ENCODE results near the gene ASPRV1.

ASPRV1 gene

DNA sequence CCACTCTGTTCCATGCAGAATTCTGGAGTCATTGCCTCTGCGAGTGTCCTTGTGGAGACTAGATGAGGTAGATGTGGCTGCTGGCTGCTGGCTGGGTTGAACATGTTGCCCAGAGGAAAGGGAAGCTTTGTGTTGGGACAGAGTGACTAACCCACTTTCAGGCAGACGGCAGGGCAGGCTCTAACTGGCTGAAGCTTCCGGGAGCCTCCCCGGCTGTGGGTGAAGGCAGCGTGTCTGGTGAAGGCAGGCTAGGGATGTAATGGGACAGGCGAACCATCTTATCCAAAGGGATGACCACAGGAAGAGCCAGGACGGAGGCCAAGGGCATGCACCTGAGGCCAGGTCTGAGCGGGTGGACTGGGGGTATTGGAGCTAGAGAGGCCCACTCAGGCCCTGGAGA is 16.0 kb downstream of the ASPRV1 start:
- H3K9ac ChIP-seq (ENCODE audit: low read length): no peak overlapping the region

DNA sequence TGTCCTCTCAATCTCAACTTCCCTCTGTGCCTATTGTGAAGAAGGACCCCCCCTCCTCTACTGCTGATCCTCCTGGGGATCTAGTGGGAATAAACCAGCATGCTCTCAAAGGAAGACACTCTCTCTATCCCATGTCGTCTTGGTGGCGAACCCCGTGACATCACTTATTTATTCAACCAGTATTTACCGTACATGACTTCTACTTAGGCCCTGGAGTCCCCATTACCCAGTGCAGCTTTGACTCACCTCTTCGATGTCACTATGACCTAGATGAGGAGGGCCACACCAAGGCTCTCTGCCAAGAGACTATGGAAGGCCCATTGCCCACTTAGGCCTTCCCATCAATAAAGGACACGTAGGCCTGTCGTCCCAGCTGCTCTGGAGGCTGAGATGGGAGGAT is 16.7 kb downstream of the ASPRV1 start:
- H3K9me3 ChIP-seq (ENCODE audit: control insufficient read depth, low read depth, low read length): no peaks in the 10 kb centered on the region
- no peaks in the 10 kb centered on the region for H3K36me3 ChIP-seq (ENCODE audit: control insufficient read depth, low read depth, low read length)
- H3K27ac ChIP-seq (ENCODE audit: low read length): no peak overlapping the region
- no peak overlapping the region for H3K4me3 ChIP-seq (ENCODE audit: low read length)
- H3K4me1 ChIP-seq (ENCODE audit: control insufficient read depth, low read depth, low read length): peaks cover 4% of the 10 kb centered on the region
- H3K27me3 ChIP-seq (ENCODE audit: control insufficient read depth, insufficient read depth, low read length): no peaks in the 10 kb centered on the region
- H3K9ac ChIP-seq (ENCODE audit: low read length): no peak overlapping the region

More for the DNA sequence above, 16.0 kb downstream of the ASPRV1 start:
- H3K4me1 ChIP-seq (ENCODE audit: control insufficient read depth, low read depth, low read length): peaks cover 4% of the 10 kb centered on the region
- no peaks in the 10 kb centered on the region for H3K9me3 ChIP-seq (ENCODE audit: control insufficient read depth, low read depth, low read length)
- H3K4me3 ChIP-seq (ENCODE audit: low read length): no peak overlapping the region
- H3K27ac ChIP-seq (ENCODE audit: low read length): no peak overlapping the region
- no peaks in the 10 kb centered on the region for H3K27me3 ChIP-seq (ENCODE audit: control insufficient read depth, insufficient read depth, low read length)
- no peaks in the 10 kb centered on the region for H3K36me3 ChIP-seq (ENCODE audit: control insufficient read depth, low read depth, low read length)

DNA sequence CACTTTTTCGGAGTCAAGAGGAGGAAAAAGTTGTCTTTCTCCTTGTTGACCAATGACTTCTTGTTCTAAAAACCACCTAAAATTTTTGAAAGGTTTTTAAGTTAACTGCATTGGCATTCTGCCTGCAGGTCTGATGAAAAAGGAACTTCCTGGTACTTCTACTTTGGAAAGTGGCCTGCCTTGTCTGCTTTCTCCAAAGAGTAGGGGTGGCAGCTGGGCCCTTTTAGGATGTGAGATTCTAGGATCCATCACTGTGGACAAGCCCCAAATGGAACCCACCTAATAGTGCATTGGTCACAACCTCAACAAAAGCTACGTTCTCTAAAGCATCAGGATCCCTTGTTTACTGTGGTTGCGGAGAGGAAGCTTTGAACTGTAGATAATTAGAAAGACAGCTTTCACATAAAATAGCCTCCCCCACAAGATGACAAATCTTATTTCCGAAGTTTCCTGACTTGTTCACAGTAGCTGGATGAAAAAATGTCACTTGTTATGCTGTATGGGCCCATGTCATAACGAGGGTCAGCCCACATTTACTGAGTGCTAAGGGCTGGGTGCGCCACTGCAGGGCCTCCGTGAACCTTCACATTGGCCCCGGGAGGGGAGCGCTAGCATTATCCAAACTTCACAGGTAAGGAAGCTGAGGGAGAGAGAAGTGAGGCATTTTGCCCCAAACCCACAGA is 17.4 kb downstream of the ASPRV1 start:
- no peak overlapping the region for H3K27ac ChIP-seq (ENCODE audit: low read length)
- H3K4me3 ChIP-seq (ENCODE audit: low read length): no peak overlapping the region
- no peaks in the 10 kb centered on the region for H3K27me3 ChIP-seq (ENCODE audit: control insufficient read depth, insufficient read depth, low read length)
- no peaks in the 10 kb centered on the region for H3K36me3 ChIP-seq (ENCODE audit: control insufficient read depth, low read depth, low read length)
- H3K9ac ChIP-seq (ENCODE audit: low read length): no peak overlapping the region
- H3K4me1 ChIP-seq (ENCODE audit: control insufficient read depth, low read depth, low read length): peaks cover 4% of the 10 kb centered on the region
- H3K9me3 ChIP-seq (ENCODE audit: control insufficient read depth, low read depth, low read length): no peaks in the 10 kb centered on the region

GRCh38 chr2:69943000-69943842 is 18.2 kb downstream of the ASPRV1 start:
- Histone ChIP-seq H3K9me3 (ENCODE audit: control insufficient read depth, low read depth, low read length) (no peaks in the 10 kb centered on the region), H3K36me3 (ENCODE audit: control insufficient read depth, low read depth, low read length) (peaks cover 3% of the 10 kb centered on the region), H3K4me1 (ENCODE audit: control insufficient read depth, low read depth, low read length) (peaks cover 4% of the 10 kb centered on the region), H3K27ac (ENCODE audit: low read length) (no peak overlapping the region), H3K27me3 (ENCODE audit: control insufficient read depth, insufficient read depth, low read length) (no peaks in the 10 kb centered on the region), H3K9ac (ENCODE audit: low read length) (no peak overlapping the region), H3K4me3 (ENCODE audit: low read length) (no peak overlapping the region)

DNA sequence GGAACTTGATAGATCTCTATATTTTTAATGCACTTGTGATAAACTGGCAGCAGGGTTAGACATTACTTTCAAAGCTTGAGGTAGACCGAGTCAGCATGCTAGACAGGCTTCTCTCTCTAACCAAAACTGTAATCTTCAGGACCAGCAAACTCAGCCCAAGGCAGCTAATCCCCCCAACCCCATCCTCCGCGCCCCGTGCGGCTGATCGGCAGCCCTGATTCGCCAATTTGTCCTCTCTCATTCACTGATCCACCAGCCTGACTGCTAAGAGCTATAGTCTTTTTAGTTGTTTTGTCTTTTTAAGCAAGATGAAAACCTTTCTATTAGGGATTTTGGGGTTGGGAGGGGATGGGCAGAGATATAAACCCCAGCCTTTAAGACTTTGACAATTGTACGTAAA is 20.7 kb downstream of the ASPRV1 start:
- Histone ChIP-seq H3K9ac (ENCODE audit: low read length) (no peak overlapping the region), H3K4me3 (ENCODE audit: low read length) (no peak overlapping the region), H3K36me3 (ENCODE audit: control insufficient read depth, low read depth, low read length) (peaks cover 5% of the 10 kb centered on the region)

GRCh38 chr2:69939722-69940121 is 21.7 kb downstream of the ASPRV1 start:
- no peak overlapping the region for H3K9ac ChIP-seq (ENCODE audit: low read length)
- peaks cover 4% of the 10 kb centered on the region for H3K4me1 ChIP-seq (ENCODE audit: control insufficient read depth, low read depth, low read length)
- H3K27ac ChIP-seq (ENCODE audit: low read length): no peak overlapping the region
- peaks cover 5% of the 10 kb centered on the region for H3K36me3 ChIP-seq (ENCODE audit: control insufficient read depth, low read depth, low read length)
- H3K4me3 ChIP-seq (ENCODE audit: low read length): no peak overlapping the region
- H3K27me3 ChIP-seq (ENCODE audit: control insufficient read depth, insufficient read depth, low read length): no peaks in the 10 kb centered on the region
- H3K9me3 ChIP-seq (ENCODE audit: control insufficient read depth, low read depth, low read length): no peaks in the 10 kb centered on the region

More for the DNA sequence above, 20.7 kb downstream of the ASPRV1 start:
- Histone ChIP-seq H3K4me1 (ENCODE audit: control insufficient read depth, low read depth, low read length) (peaks cover 4% of the 10 kb centered on the region), H3K27ac (ENCODE audit: low read length) (no peak overlapping the region), H3K9me3 (ENCODE audit: control insufficient read depth, low read depth, low read length) (no peaks in the 10 kb centered on the region), H3K27me3 (ENCODE audit: control insufficient read depth, insufficient read depth, low read length) (no peaks in the 10 kb centered on the region)

- peaks cover 2% of the 10 kb centered on the region for H3K4me1 ChIP-seq (ENCODE audit: control insufficient read depth, low read depth, low read length)
- H3K9me3 ChIP-seq (ENCODE audit: control insufficient read depth, low read depth, low read length): no peaks in the 10 kb centered on the region
- H3K36me3 ChIP-seq (ENCODE audit: control insufficient read depth, low read depth, low read length): peaks cover 5% of the 10 kb centered on the region
- no peak overlapping the region for H3K4me3 ChIP-seq (ENCODE audit: low read length)
- H3K27ac ChIP-seq (ENCODE audit: low read length): no peak overlapping the region
- H3K27me3 ChIP-seq (ENCODE audit: control insufficient read depth, insufficient read depth, low read length): no peaks in the 10 kb centered on the region
- H3K9ac ChIP-seq (ENCODE audit: low read length): no peak overlapping the region
Measured at GRCh38 chr2:69937968-69938367, 23.5 kb downstream of the ASPRV1 start.

GRCh38 chr2:69936906-69937305 is 24.5 kb downstream of the ASPRV1 start:
- Histone ChIP-seq H3K27ac (ENCODE audit: low read length) (no peak overlapping the region), H3K9me3 (ENCODE audit: control insufficient read depth, low read depth, low read length) (no peaks in the 10 kb centered on the region), H3K4me3 (ENCODE audit: low read length) (no peak overlapping the region), H3K36me3 (ENCODE audit: control insufficient read depth, low read depth, low read length) (peaks cover 5% of the 10 kb centered on the region), H3K27me3 (ENCODE audit: control insufficient read depth, insufficient read depth, low read length) (no peaks in the 10 kb centered on the region), H3K9ac (ENCODE audit: low read length) (no peak overlapping the region), H3K4me1 (ENCODE audit: control insufficient read depth, low read depth, low read length) (no peaks in the 10 kb centered on the region)

DNA sequence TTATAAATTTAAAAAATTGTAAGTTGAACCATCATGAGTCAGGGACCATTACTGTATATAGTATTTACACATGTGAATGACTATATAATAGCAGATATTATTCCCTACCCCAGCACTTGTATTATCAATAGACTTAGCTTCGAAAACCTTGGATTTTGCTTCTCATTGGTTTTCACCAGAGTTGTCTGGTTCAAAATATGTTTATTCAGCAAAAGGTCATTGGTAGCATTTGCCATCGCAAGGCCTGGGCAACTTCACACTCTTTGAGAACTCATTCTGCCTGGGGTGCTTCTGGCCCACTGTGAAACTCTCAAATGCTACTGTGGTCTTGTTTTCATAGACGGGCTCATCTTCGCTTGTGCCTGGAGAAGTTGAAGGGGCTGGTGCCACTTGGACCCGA is 26.4 kb downstream of the ASPRV1 start:
- Histone ChIP-seq H3K9me3 (ENCODE audit: control insufficient read depth, low read depth, low read length) (no peaks in the 10 kb centered on the region), H3K9ac (ENCODE audit: low read length) (no peak overlapping the region), H3K27ac (ENCODE audit: low read length) (no peak overlapping the region), H3K27me3 (ENCODE audit: control insufficient read depth, insufficient read depth, low read length) (no peaks in the 10 kb centered on the region), H3K4me3 (ENCODE audit: low read length) (no peak overlapping the region), H3K36me3 (ENCODE audit: control insufficient read depth, low read depth, low read length) (peaks cover 5% of the 10 kb centered on the region), H3K4me1 (ENCODE audit: control insufficient read depth, low read depth, low read length) (no peaks in the 10 kb centered on the region)

DNA sequence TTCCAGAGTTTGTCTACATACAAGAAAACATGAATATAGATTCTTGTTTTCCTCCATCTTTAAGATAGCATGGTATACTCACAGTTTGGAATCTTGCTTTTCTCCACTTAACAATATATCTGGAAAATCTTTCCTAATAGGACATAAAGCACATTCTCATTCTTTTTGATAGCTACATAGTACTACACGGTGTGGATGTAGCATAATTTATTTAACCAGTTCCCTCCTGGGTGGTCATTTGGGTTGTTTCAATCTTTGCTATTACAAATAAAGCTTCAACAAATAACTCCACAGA is 26.9 kb downstream of the ASPRV1 start:
- H3K9ac ChIP-seq (ENCODE audit: low read length): no peak overlapping the region

DNA sequence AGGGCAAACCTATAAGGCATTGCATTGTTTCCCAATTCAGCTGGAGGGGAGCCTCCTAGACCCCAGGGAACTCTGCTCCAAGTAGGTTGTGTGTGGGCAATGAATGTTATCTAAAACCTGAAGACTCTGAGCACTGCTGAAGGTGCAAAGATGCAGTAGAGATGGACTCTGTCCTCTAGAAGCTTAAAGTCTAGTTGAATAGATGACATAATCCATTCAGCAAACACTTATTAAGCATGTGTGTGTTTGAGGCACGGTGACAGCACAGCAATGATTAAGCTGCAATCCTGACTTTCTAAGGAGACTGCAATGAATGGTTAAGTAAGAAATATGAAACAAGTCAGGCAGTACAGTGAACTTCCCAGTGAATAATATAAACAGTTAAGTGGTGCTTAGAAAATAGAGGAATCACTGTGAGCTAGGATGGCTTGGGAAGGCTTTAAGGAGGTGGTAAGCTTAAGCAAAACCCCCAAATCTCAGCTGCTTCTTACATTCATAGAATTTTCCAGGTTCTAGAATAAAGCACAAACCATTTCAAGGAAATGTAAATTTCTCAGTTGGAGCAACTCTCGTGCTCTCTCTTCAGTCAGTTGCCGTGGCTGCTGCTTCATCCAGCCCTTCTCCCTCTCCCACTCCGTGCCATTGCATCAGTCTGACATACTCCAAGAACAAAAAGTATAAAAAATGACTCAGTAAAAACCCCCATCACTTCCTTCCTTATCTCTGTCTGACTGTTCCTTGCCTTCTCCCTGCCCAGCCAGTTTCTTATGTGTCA is 27.4 kb downstream of the ASPRV1 start:
- Histone ChIP-seq H3K4me1 (ENCODE audit: control insufficient read depth, low read depth, low read length) (no peaks in the 10 kb centered on the region), H3K9me3 (ENCODE audit: control insufficient read depth, low read depth, low read length) (no peaks in the 10 kb centered on the region), H3K27me3 (ENCODE audit: control insufficient read depth, insufficient read depth, low read length) (no peaks in the 10 kb centered on the region), H3K36me3 (ENCODE audit: control insufficient read depth, low read depth, low read length) (peaks cover 5% of the 10 kb centered on the region), H3K4me3 (ENCODE audit: low read length) (no peak overlapping the region), H3K27ac (ENCODE audit: low read length) (no peak overlapping the region), H3K9ac (ENCODE audit: low read length) (no peak overlapping the region)

More for the DNA sequence above, 26.9 kb downstream of the ASPRV1 start:
- Histone ChIP-seq H3K4me1 (ENCODE audit: control insufficient read depth, low read depth, low read length) (no peaks in the 10 kb centered on the region), H3K9me3 (ENCODE audit: control insufficient read depth, low read depth, low read length) (no peaks in the 10 kb centered on the region), H3K36me3 (ENCODE audit: control insufficient read depth, low read depth, low read length) (peaks cover 5% of the 10 kb centered on the region), H3K27ac (ENCODE audit: low read length) (no peak overlapping the region), H3K27me3 (ENCODE audit: control insufficient read depth, insufficient read depth, low read length) (no peaks in the 10 kb centered on the region), H3K4me3 (ENCODE audit: low read length) (no peak overlapping the region)

Data from iPS-18a (cell line).